Right hindlimb (tissue), 1 donor: ENCODE results near the gene PLXNC1.

Experiments
- DNase-seq: peaks from one replicate; pipeline ENCODE4 v3.0.0-alpha.2; 2018

Gene PLXNC1

GRCh38 chr12:94135896-94136295, 12.5 kb upstream of the PLXNC1 start:
- no peak for DNase-seq

GRCh38 chr12:94139816-94140215, 8.6 kb upstream of the PLXNC1 start:
- no peak for DNase-seq

- DNase-seq: no peak
These were observed 7.8 kb upstream of the PLXNC1 start for GRCh38 chr12:94140556-94140955.

- DNase-seq: no peak
These were observed 7.2 kb upstream of the PLXNC1 start for GRCh38 chr12:94141004-94141764.

GRCh38 chr12:94141892-94142291, 6.5 kb upstream of the PLXNC1 start:
- no peak for DNase-seq

- no peak for DNase-seq
These were observed 4.9 kb upstream of the PLXNC1 start for GRCh38 chr12:94143438-94143837.

- no peak for DNase-seq
These were observed 4.4 kb upstream of the PLXNC1 start for GRCh38 chr12:94143951-94144350.

- no peak for DNase-seq
These were observed 3.6 kb upstream of the PLXNC1 start for GRCh38 chr12:94144781-94145180.

- peak; percentile 49 for DNase-seq
These were observed 3.0 kb upstream of the PLXNC1 start for GRCh38 chr12:94145191-94145983.

GRCh38 chr12:94146166-94146936, 2.0 kb upstream of the PLXNC1 start:
- DNase-seq: no peak

GRCh38 chr12:94147387-94147990, 888 bp upstream of the PLXNC1 start:
- no peak for DNase-seq

- no peak for DNase-seq
These were observed 352 bp downstream of the PLXNC1 start for GRCh38 chr12:94148739-94149118.

GRCh38 chr12:94149119-94149780, 873 bp downstream of the PLXNC1 start:
- peak; percentile 59 for DNase-seq

GRCh38 chr12:94149781-94150239, 1.4 kb downstream of the PLXNC1 start:
- peak; percentile 71 for DNase-seq

- peak; percentile 37 for DNase-seq
These were observed 2.1 kb downstream of the PLXNC1 start for GRCh38 chr12:94150240-94151121.

- DNase-seq: no peak
These were observed 3.2 kb downstream of the PLXNC1 start for GRCh38 chr12:94151582-94151981.

- no peak for DNase-seq
These were observed 4.1 kb downstream of the PLXNC1 start for GRCh38 chr12:94152292-94153078.

GRCh38 chr12:94157181-94157580, 8.8 kb downstream of the PLXNC1 start:
- no peak for DNase-seq

- no peak for DNase-seq
These were observed 9.6 kb downstream of the PLXNC1 start for GRCh38 chr12:94157981-94158411.

GRCh38 chr12:94158666-94159065, 10.3 kb downstream of the PLXNC1 start:
- DNase-seq: no peak
